Left lung (tissue), 10 donors: ENCODE measurements around the gene VN1R5. TPM values are rescaled to one million over a fixed set of nuclear protein-coding genes. Genes with fewer than 3 reads are reported as not detected.

ENCODE experiments used
- ATAC-seq: fragments of 200-7000 bp; cut with Tn5 transposase; one replicate; pipeline ENCODE4 v1.9.1; 2020; ENCODE audit warnings: moderate library complexity
- DNase-seq, 4 donors: peaks; one replicate each; pipeline ENCODE4 v3.0.0-alpha.2; 2013 to 2020
- H3K27ac ChIP-seq, 2 donors: fragments of 200-600 bp; sonication (generic) in 1 of 2; one replicate each; pipeline versions ENCODE4 v1.5.0 to v1.8.0; 2020 to 2021
- H3K27me3 ChIP-seq, 2 donors: fragments of 200-600 bp; sonication (generic) in 1 of 2; one replicate each; pipeline versions ENCODE4 v1.5.0 to v1.8.0; 2020 to 2021
- H3K36me3 ChIP-seq, 2 donors: fragments of 200-600 bp; sonication (generic) in 1 of 2; one replicate each; pipeline versions ENCODE4 v1.5.0 to v1.8.0; 2020 to 2021
- H3K4me1 ChIP-seq, 2 donors: fragments of 200-600 bp; one replicate each; pipeline ENCODE4 v1.8.0; 2021
- H3K4me3 ChIP-seq, 2 donors: fragments of 200-600 bp; sonication (generic) in 1 of 2; one replicate each; pipeline versions ENCODE4 v1.5.0 to v1.8.0; 2020 to 2021; ENCODE audit warnings: mild to moderate bottlenecking in 1 of 2
- H3K9me3 ChIP-seq, 2 donors: fragments of 200-600 bp; sonication (generic) in 1 of 2; one replicate each; pipeline versions ENCODE4 v1.5.0 to v1.8.0; 2020 to 2021
- CTCF ChIP-seq, 2 donors: fragments of 200-600 bp; sonication (generic) in 1 of 2; IDR thresholded peaks; one replicate each; pipeline versions ENCODE4 v1.5.0 to v1.8.0; 2021; ENCODE audit warnings: antibody characterized with exemption in 2 of 2
- intact Hi-C, 2 donors: fragments of 100-400 bp; cut with DNase I; formaldehyde crosslinking; loops; one replicate each; pipeline versions ENCODE4 v1.11.2 to v1.14.2; 2022
- polyA plus RNA-seq, 6 donors: library from polyadenylated mRNA; unstranded; fragments of 120-200 nt; gene quantifications; one replicate each; pipeline ENCODE4 v1.2.1, GENCODE V29; 2013; ENCODE audit not compliant: insufficient read length in 6 of 6
- total RNA-seq, 2 donors: library from RNA; stranded (reverse); fragmentation: NEBNext Ultra II Directional; extraction: Animal tissue kit (Norgen Biotek cat#: 25700); gene quantifications; one replicate each; pipeline ENCODE4 v1.2.1, GENCODE V29; 2021
- donor health status: DM: no; HTN: yes; CAD: no.
- donor health status: DM: no; HTN: no; CAD: no.

The VN1R5 gene
- total and polyA plus RNA-seq, 8 donors, result 0.11 TPM; not detected in 7

- no peak overlapping the region for H3K27ac ChIP-seq
- no peaks in the 10 kb centered on the region for H3K36me3 ChIP-seq
- intact Hi-C loops, result no loop called here
- ATAC-seq (no peak), DNase-seq (no peak)
- H3K27me3 ChIP-seq, result no peaks in the 10 kb centered on the region
- no peak overlapping the region for H3K4me3 ChIP-seq
- no peak for TF ChIP-seq CTCF (IDR thresholded peaks at IDR 0.05)
- H3K4me1 ChIP-seq, result no peaks in the 10 kb centered on the region
- peaks cover 0 to 34% of the 10 kb centered on the region in 2 donors for H3K9me3 ChIP-seq
Observed at GRCh38 chr1:247270003-247270402, 14.1 kb downstream of the VN1R5 start.

DNA sequence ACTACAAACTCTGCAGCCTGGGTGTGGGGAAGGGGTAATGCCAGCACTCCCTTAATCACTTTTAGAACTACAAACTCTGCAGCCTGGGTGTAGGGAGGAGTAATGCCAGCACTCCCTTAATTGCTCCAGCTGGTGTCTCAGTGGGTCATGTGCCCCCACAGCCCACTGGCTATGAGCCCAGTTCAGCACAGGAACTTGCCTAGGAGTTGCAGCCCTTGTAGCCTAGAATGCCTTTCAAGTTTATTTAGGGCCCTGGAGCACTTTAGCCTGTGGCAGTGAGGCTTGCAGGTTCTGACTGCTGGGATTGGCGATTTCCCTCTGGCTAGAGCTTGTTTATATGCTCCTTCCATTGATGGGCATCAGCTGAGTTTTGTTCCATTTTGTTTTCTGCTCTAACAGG lies 17.1 kb downstream of the VN1R5 start:
- no peak for TF ChIP-seq CTCF (IDR thresholded peaks at IDR 0.05)
- intact Hi-C loops, result no loop called here
- Histone ChIP-seq H3K36me3 (no peaks in the 10 kb centered on the region), H3K27me3 (no peaks in the 10 kb centered on the region), H3K27ac (no peak overlapping the region), H3K4me3 (no peak overlapping the region), H3K4me1 (no peaks in the 10 kb centered on the region), H3K9me3 (peaks cover 0 to 25% of the 10 kb centered on the region in 2 donors)
- ATAC-seq, result no peak
- DNase-seq, result no peak

DNA sequence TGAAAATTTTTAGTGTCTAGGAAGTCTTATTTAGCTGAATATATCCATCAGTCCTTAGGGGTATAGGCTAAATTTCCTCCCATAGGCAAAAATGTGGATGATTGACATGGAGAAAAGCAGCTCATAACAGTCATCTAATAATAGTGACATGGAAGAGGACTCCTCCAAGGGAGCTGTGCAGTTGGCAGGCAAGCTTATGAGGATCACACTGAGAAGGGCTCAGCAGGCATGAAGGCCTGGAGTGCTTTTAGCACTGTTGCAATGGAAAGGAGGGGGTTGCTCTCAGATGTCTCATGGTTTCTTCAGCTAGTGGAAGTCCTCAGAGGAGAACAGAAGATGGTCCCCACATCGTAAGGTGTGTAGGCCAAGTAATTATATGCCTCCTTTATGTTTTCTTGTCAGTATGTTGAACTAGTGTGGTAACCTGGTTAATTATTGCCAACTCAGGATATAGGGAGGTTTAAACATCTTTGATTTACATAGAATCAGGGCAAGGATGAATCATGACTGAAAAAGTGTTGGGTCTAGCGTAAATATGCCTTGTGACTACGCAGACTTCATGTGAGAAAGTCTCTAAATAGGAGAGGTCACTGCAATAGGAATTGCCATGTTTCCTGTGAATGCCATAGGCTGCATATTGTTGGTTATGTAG lies 18.9 kb downstream of the VN1R5 start:
- no peaks in the 10 kb centered on the region for H3K4me1 ChIP-seq
- no peak overlapping the region for H3K27ac ChIP-seq
- no peak overlapping the region for H3K4me3 ChIP-seq
- no peaks in the 10 kb centered on the region for H3K27me3 ChIP-seq
- no peak for ATAC-seq
- DNase-seq, result no peak
- peaks cover 0 to 21% of the 10 kb centered on the region in 2 donors for H3K9me3 ChIP-seq
- intact Hi-C loops, result no loop called here
- TF ChIP-seq CTCF (IDR thresholded peaks at IDR 0.05), result no peak
- H3K36me3 ChIP-seq, result no peaks in the 10 kb centered on the region

DNA sequence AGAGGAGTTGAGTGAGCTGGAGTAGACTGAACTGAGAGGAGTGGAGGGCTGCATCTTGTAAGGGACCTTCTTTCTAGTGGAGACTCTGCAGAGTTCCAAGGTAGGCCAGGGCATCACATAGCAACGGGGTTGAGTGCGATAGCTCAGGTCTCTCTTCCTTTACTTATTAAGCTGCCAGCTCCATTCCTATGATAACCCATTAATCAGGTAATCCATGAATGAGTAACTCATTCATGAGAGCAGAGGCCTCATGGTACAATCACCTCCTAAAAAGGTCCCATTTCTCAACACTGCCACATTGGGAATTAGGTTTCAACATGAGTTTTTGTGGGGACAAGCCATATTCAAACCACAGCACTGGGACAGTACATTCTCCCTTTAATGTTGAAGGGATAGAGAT lies 21.3 kb downstream of the VN1R5 start:
- DNase-seq, result no peak
- Histone ChIP-seq H3K27me3 (no peaks in the 10 kb centered on the region), H3K4me3 (no peak overlapping the region), H3K9me3 (peaks cover 0 to 3% of the 10 kb centered on the region in 2 donors), H3K27ac (no peak overlapping the region), H3K4me1 (no peaks in the 10 kb centered on the region), H3K36me3 (no peaks in the 10 kb centered on the region)
- intact Hi-C loops, result no loop called here
- no peak for TF ChIP-seq CTCF (IDR thresholded peaks at IDR 0.05)
- no peak for ATAC-seq

DNA sequence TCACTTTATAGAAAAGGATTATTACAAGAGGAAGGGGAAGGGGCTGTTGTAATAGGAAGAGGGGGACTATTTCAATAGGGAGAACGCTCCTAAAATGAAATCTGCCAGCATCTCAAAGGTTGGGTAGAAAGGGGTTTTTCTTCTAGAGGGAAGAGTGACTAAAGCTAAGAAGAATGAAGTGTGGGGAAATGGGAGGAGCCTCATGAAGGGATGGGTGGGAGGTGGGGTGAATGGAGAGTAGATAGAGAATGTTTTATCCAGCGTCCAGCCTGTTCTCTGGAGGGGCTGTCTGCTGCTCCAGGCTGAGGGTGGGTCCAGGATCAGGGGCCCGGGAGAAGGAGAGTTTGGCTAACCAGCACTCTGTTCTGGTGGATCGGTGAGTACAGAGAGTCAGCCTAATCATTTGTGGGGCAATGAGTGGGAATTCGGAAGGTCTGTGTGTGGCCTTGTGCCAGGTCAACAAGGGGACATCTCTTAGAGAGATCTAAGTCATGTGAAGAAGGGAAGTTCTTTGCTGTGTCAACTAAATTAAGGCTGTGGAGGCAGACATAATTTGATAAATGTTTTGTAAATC lies 25.2 kb downstream of the VN1R5 start:
- Histone ChIP-seq H3K4me3 (no peak overlapping the region), H3K9me3 (peaks cover 0 to 8% of the 10 kb centered on the region in 2 donors), H3K27me3 (no peaks in the 10 kb centered on the region), H3K27ac (no peak overlapping the region), H3K36me3 (no peaks in the 10 kb centered on the region), H3K4me1 (no peaks in the 10 kb centered on the region)
- intact Hi-C loops, result no loop called here
- no peak for TF ChIP-seq CTCF (IDR thresholded peaks at IDR 0.05)
- ATAC-seq (no peak), DNase-seq (no peak)
